Measurements from ENCODE around the gene RGS9. TPM values are rescaled to one million over a fixed set of nuclear protein-coding genes. Genes with fewer than 3 reads are reported as not detected.

The RGS9 gene
- total RNA-seq, 4 donors from 2014 or later, result 1.2 to 4.4 (median 2.8) TPM

GRCh38 chr17:65194670-65195334 is 57.6 kb downstream of the RGS9 start:
- TF ChIP-seq CTCF (IDR thresholded peaks at IDR 0.05 in 4 of 5, conservative IDR thresholded peaks at IDR 0.05 in 1 of 5), result no peak
- TF ChIP-seq POLR2A (IDR thresholded peaks at IDR 0.05), result no peak
- no peaks in the 10 kb centered on the region for H3K27me3 ChIP-seq
- H3K4me3 ChIP-seq, result no peak overlapping the region
- no peaks in the 10 kb centered on the region for H3K36me3 ChIP-seq
- no peaks in the 10 kb centered on the region for H3K4me1 ChIP-seq
- ATAC-seq (no peak), DNase-seq (no peak)
- H3K27ac ChIP-seq, result no peak overlapping the region
- in situ Hi-C loops (cut with MboI; ENCODE audit: low sequenced_read_pairs in 4 of 4) (loop anchor here in 2 of 4 donors (10.0 to 25.0 kb wide), 2 partner anchors 60 to 108 kb away; partner anchors contain the start of gene RGS9 (in 1 of the 2)), intact Hi-C loops (cut with DNase I; ENCODE audit: low total_unique reads) (loop anchor here (5.0 kb wide), 2 partner anchors 268 to 418 kb away; no protein-coding TSS in a partner anchor)
- H3K9me3 ChIP-seq, result no peaks in the 10 kb centered on the region

GRCh38 chr17:65195716-65196115 is 58.5 kb downstream of the RGS9 start:
- Histone ChIP-seq H3K27me3 (no peaks in the 10 kb centered on the region), H3K36me3 (no peaks in the 10 kb centered on the region), H3K4me1 (no peaks in the 10 kb centered on the region), H3K4me3 (no peak overlapping the region), H3K27ac (no peak overlapping the region), H3K9me3 (no peaks in the 10 kb centered on the region)
- no peak for ATAC-seq
- intact Hi-C loops (cut with DNase I; ENCODE audit: low total_unique reads), result loop anchor here (5.0 kb wide), 2 partner anchors 268 to 418 kb away; no protein-coding TSS in a partner anchor
- TF ChIP-seq POLR2A (IDR thresholded peaks at IDR 0.05), result no peak
- TF ChIP-seq CTCF (IDR thresholded peaks at IDR 0.05 in 4 of 5, conservative IDR thresholded peaks at IDR 0.05 in 1 of 5), result no peak
- in situ Hi-C loops (cut with MboI; ENCODE audit: low sequenced_read_pairs in 4 of 4), result loop anchor here in 2 of 4 donors (10.0 to 25.0 kb wide), 2 partner anchors 61 to 108 kb away; partner anchors contain the start of gene RGS9 (in 1 of the 2)
- DNase-seq, result no peak

GRCh38 chr17:65196617-65197016 is 59.4 kb downstream of the RGS9 start:
- no peak for DNase-seq

GRCh38 chr17:65197201-65197600 is 60.0 kb downstream of the RGS9 start:
- no peak for ATAC-seq
- no peak for DNase-seq
- intact Hi-C loops (cut with DNase I; ENCODE audit: low total_unique reads) (loop anchor here (5.0 kb wide), 2 partner anchors 270 to 420 kb away; no protein-coding TSS in a partner anchor), in situ Hi-C loops (cut with MboI; ENCODE audit: low sequenced_read_pairs in 4 of 4) (loop anchor here in 2 of 4 donors (10.0 to 25.0 kb wide), 2 partner anchors 62 to 110 kb away; partner anchors contain the start of gene RGS9 (in 1 of the 2))
- Histone ChIP-seq H3K4me3 (no peak overlapping the region), H3K9me3 (no peaks in the 10 kb centered on the region), H3K27me3 (no peaks in the 10 kb centered on the region), H3K27ac (no peak overlapping the region), H3K36me3 (no peaks in the 10 kb centered on the region), H3K4me1 (no peaks in the 10 kb centered on the region)
- TF ChIP-seq POLR2A (IDR thresholded peaks at IDR 0.05) (no peak), CTCF (IDR thresholded peaks at IDR 0.05 in 4 of 5, conservative IDR thresholded peaks at IDR 0.05 in 1 of 5) (no peak)

More at GRCh38 chr17:65196617-65197016, 59.4 kb downstream of the RGS9 start:
- TF ChIP-seq CTCF (IDR thresholded peaks at IDR 0.05 in 4 of 5, conservative IDR thresholded peaks at IDR 0.05 in 1 of 5), result no peak
- no peak for TF ChIP-seq POLR2A (IDR thresholded peaks at IDR 0.05)
- no peaks in the 10 kb centered on the region for H3K36me3 ChIP-seq
- in situ Hi-C loops (cut with MboI; ENCODE audit: low sequenced_read_pairs in 4 of 4) (loop anchor here in 2 of 4 donors (10.0 to 25.0 kb wide), 2 partner anchors 62 to 109 kb away; partner anchors contain the start of gene RGS9 (in 1 of the 2)), intact Hi-C loops (cut with DNase I; ENCODE audit: low total_unique reads) (loop anchor here (5.0 kb wide), 2 partner anchors 269 to 419 kb away; no protein-coding TSS in a partner anchor)
- H3K4me3 ChIP-seq, result no peak overlapping the region
- ATAC-seq, result no peak
- H3K27me3 ChIP-seq, result no peaks in the 10 kb centered on the region
- H3K27ac ChIP-seq, result no peak overlapping the region
- no peaks in the 10 kb centered on the region for H3K4me1 ChIP-seq
- H3K9me3 ChIP-seq, result no peaks in the 10 kb centered on the region

Data from gastrocnemius medialis (tissue), 4 donors.